D341Med (cell line): ENCODE results near the gene GATM.

ENCODE experiments used
- DNase-seq: peaks from one replicate; pipeline ENCODE4 v3.0.0; 2012; ENCODE audit warnings: low spot score

GATM gene

DNA sequence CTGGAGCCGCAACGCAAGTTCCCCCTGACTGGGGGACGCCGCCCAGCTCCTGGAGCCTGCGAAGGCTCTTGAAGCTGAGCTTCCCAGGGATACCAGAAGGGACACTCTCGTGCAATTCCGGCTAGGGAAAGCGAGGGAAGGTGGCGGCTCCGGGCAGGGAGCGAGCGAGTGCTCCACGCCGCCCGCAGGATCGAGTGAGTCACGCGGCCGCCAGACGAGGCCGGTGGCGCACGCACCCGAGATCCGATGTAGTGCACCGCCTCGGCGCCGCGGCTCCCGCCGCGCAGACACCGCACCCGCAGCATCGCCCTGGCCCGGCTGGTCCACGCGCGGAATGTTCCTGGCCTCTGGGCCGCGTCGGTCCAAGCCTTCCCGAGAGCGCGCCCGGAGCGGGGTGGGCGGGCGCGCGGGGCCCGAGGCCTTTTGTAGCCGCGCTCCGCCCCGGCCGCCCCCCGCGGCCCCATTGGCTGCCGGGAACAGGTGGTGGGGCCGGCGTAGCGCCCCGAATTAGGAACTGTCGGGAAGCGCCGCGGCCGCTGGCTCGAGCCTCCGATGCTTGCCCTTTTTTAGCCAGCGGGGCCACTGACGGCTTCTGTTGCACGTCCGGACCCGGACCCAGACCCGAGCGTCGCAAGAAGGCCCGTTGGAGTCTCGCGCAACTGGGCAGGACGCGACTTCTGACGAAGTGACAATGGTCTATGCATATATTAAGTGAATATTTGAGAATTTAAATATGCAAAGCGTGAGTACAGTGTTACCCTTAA lies at the start of gene GATM:
Gene GATM, minus strand, starts transcription at position 396 of the 764 bp plus-strand sequence. Its CDS starts 91 bp downstream, at position 305.
- peak; percentile 84 for DNase-seq

DNA sequence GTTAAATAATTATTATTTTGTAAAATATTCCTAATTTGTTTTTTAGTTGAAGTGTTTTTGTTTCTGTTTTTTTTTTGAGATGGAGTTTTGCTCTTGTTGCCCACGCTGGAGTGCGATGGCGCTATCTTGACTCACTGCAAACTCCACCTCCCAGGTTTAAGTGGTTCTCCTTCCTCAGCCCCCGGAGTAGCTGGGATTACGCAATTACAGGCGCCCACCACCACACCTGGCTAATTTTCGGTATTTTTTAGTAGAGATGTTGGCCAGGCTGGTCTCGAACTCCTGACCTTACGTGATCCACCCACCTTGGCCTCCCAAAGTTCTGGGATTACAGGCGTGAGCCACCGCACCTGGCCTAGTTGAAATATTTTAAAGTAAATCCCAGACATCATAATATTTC lies 48.7 kb upstream of the GATM start:
- no peak for DNase-seq

GRCh38 chr15:45425135-45425534 lies 46.8 kb upstream of the GATM start:
- no peak for DNase-seq

GRCh38 chr15:45424429-45424828 lies 46.1 kb upstream of the GATM start:
- no peak for DNase-seq

DNA sequence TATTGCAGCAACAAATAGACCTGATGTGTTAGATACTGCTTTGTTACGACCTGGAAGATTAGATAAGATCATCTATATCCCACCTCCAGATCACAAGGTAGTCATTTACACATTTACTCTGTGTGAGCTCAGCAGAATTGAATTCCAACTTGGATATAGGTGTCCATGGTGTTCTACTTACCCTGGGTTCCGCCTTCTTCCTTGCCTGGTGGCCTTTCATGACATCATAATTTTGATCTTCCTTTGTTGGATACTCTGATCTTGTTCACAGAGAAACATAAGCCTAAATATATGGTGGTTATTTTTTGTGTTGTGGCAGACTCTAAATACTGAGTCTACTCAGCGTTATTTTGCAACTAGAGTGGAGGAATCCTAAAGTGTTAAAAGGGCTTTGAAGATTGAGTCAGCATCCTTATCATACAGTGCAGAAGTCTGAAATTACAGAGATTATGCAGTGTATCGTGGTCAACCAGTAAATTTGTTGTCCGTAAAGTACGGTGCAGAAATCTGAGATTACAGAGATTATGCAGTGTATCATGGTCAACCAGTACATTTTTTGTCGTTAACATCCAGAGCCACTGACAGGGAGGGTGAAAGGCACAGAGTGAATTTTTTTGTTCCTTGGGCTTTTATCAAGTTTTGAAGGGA lies 39.1 kb upstream of the GATM start:
- no peak for DNase-seq

DNA sequence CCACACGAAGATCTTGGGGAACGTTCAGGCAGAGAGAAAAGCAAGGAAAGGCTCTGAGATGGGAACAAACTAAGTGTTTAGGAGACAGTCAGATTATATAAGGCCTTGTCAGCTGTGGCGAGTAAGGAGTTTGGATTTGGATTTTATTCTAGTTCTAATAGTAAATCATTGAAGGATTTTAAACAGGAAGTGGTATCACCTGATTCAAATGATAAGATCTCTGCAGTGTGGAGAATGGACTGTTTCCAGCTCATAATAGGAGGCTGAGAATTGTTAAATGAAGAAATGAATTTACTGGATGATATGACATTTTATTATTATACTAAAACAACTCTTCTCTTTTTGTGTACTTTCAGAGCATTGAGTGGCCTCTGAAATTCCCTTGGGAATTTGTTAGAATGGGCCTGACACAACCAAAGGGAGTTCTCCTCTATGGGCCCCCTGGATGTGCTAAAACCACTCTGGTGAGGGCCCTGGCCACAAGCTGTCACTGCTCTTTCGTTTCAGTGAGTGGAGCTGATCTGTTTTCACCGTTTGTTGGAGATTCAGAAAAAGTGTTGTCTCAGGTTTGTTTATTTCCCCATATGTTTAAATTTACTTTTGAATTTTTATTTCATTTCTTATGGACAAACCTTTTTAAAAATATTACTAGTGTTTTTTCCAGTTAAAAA lies 36.0 kb upstream of the GATM start:
- no peak for DNase-seq

GRCh38 chr15:45409596-45409995 lies 31.3 kb upstream of the GATM start:
- DNase-seq, result no peak

GRCh38 chr15:45407786-45408185 lies 29.4 kb upstream of the GATM start:
- DNase-seq, result no peak

- no peak for DNase-seq
These were observed 24.9 kb upstream of the GATM start for GRCh38 chr15:45402955-45403877.

GRCh38 chr15:45402162-45402954 lies 24.0 kb upstream of the GATM start:
- DNase-seq, result peak; percentile 97

GRCh38 chr15:45401665-45402161 lies 23.4 kb upstream of the GATM start:
- DNase-seq, result peak; percentile 21

- DNase-seq, result peak; percentile 53
These were observed 21.3 kb upstream of the GATM start for GRCh38 chr15:45399381-45400212.

DNA sequence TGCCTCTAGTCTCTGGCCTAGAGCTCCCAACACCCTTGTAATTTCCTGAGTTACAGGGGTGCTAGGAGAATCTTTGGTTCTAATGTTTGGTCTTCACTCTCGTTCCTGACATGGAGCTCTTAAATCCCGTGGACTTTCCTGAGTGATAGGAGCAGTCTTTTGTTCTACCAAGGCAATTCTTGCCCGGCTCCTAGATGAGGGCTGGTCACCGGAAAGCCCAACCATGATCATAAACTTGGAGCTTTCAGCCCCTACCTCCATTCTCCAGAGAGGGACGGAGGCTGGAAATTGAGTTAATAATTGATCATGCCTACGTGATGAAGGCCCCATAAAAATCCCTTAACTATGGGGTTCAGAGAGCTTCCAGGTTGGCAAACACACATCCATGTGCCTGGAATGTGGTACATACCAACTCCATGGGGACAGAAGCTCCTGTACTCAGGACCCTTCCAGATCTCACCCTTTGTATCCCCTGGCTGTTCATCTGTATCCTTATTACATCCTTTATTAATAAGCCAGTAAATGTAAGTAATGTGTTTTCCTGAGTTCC lies 18.8 kb upstream of the GATM start:
- DNase-seq, result no peak

- no peak for DNase-seq
These were observed 17.6 kb upstream of the GATM start for GRCh38 chr15:45395943-45396342.

DNA sequence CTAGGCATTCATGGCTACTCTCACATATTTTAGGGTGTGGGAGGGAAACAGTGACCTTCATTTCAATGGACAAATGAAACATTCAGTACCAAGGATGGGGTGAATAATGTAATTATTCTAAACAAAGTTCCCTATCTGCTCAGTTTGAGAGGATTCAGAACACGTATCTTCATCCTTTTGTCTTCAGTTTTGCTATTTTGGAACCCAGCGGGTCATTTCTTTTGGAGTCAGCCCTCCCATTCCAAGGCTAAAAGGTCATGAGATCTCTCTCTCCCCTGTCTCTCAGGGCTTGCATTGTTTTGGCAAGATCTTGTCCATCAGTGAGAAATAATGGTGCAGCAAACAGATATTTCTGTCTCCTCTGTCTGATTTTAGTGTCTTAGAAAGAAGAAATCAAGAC lies 16.3 kb upstream of the GATM start:
- DNase-seq, result no peak

- DNase-seq, result no peak
These were observed 15.5 kb upstream of the GATM start for GRCh38 chr15:45393851-45394250.

DNA sequence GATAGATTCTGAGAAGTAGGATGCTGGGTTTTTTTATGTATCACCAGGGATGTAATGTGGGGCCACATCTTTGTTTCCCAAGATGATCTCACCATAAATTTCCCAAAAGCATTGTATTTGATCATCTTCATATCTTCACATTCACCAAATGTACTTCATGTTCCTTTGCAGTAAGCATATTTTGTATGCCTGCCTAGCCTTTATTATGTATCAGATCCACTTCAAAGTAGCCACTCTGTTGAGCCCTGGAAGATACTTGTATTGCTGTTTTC lies 14.2 kb upstream of the GATM start:
- no peak for DNase-seq

- DNase-seq, result no peak
These were observed 13.6 kb upstream of the GATM start for GRCh38 chr15:45391746-45392583.

DNA sequence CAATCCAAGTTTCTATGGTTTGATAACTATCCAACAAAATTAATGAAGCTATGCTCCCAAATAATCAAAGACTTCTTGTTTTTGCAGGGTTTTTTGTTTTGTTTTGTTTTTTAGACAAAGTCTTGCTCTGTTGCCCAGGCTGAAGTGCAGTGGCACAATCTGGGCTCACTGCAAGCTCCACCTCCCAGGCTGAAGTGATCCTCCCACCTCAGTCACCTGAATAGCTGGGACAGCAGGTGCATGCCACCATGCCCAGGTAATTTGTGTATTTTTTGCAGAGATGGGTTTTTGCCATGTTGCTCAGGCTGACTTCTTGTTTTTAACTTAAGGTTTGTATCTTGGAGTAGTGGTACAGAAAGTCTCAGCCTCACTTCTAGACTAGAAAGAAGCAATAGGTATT lies 11.0 kb upstream of the GATM start:
- DNase-seq, result no peak
